ENCODE data around the gene NOS1AP.
"Not testable (repeated sequence)": the region's sequence is repeated elsewhere in the genome, so short reads cannot be mapped to it uniquely, and the experiment has no call there.

NOS1AP gene

GRCh38 chr1:162407539-162407938 is 338.0 kb downstream of the NOS1AP start:
- no peak for TF ChIP-seq CTCF (IDR thresholded peaks at IDR 0.05; ENCODE audit: insufficient read depth, low read depth, low read length, missing control alignments)
- H3K4me3 ChIP-seq (ENCODE audit: low read length) = no peak overlapping the region

GRCh38 chr1:162412002-162412401 is 342.5 kb downstream of the NOS1AP start, which contains the start of gene SH2D1B:
Gene SH2D1B (minus strand): TSS chr1:162412136. CDS start chr1:162412016, 120 bp downstream.
- peak; percentile 19 for DNase-seq (ENCODE audit: low read depth)
- no peak within 1 kb of the TSS for H3K4me3 ChIP-seq (ENCODE audit: low read length)
- no peak for TF ChIP-seq CTCF (IDR thresholded peaks at IDR 0.05; ENCODE audit: insufficient read depth, low read depth, low read length, missing control alignments)

More at GRCh38 chr1:162407539-162407938, 338.0 kb downstream of the NOS1AP start:
- DNase-seq (ENCODE audit: low read depth) = no peak

GRCh38 chr1:162416215-162416614 is 346.7 kb downstream of the NOS1AP start:
- DNase-seq (ENCODE audit: low read depth) = no peak
- no peak overlapping the region for H3K4me3 ChIP-seq (ENCODE audit: low read length)
- TF ChIP-seq CTCF (IDR thresholded peaks at IDR 0.05; ENCODE audit: insufficient read depth, low read depth, low read length, missing control alignments) = no peak

GRCh38 chr1:162416909-162417308 is 347.4 kb downstream of the NOS1AP start:
- no peak for DNase-seq (ENCODE audit: low read depth)

GRCh38 chr1:162417650-162418049 is 348.2 kb downstream of the NOS1AP start:
- no peak for TF ChIP-seq CTCF (IDR thresholded peaks at IDR 0.05; ENCODE audit: insufficient read depth, low read depth, low read length, missing control alignments)
- no peak for DNase-seq (ENCODE audit: low read depth)
- H3K4me3 ChIP-seq (ENCODE audit: low read length) = no peak overlapping the region

More at GRCh38 chr1:162416909-162417308, 347.4 kb downstream of the NOS1AP start:
- no peak overlapping the region for H3K4me3 ChIP-seq (ENCODE audit: low read length)
- TF ChIP-seq CTCF (IDR thresholded peaks at IDR 0.05; ENCODE audit: insufficient read depth, low read depth, low read length, missing control alignments) = no peak

- H3K4me3 ChIP-seq (ENCODE audit: low read length) = not testable (repeated sequence)
Measured at GRCh38 chr1:162418584-162418983, 349.1 kb downstream of the NOS1AP start.

GRCh38 chr1:162419450-162419931 is 350.0 kb downstream of the NOS1AP start:
- H3K4me3 ChIP-seq (ENCODE audit: low read length) = not testable (repeated sequence)
- peak; percentile 75 for DNase-seq (ENCODE audit: low read depth)

More at GRCh38 chr1:162418584-162418983, 349.1 kb downstream of the NOS1AP start:
- peak; percentile 11 for DNase-seq (ENCODE audit: low read depth)

Measured in epithelial cell of esophagus (primary cell).